A549 (cell line): ENCODE measurements around the gene ITGB3.

Source experiments
- CTCF ChIP-seq: fragments of >200 bp; sonication (Bioruptor Twin); formaldehyde crosslinking; IDR thresholded peaks from 3 replicates; pipeline ENCODE4 v1.5.1; 2016
- HMGXB4 ChIP-seq: fragments of 250-450 bp; sonication (Bioruptor Pico); IDR thresholded peaks from 2 replicates; pipeline ENCODE4 v1.5.0; 2021; ENCODE audit warnings: mild to moderate bottlenecking, moderate library complexity, borderline replicate concordance
- JUNB ChIP-seq: fragments of >200 bp; sonication (Bioruptor Twin); formaldehyde crosslinking; IDR thresholded peaks from 2 replicates; pipeline ENCODE4 v1.6.1; 2016
- POLR2A ChIP-seq: IDR thresholded peaks from 2 replicates; pipeline ENCODE4 v1.6.1; 2012; ENCODE audit warnings: mild to moderate bottlenecking, low read length

- TF ChIP-seq JUNB (no peak), HMGXB4 (CRISPR knock-in tag) (no peak), POLR2A (no peak), CTCF (no peak)
Observed at GRCh38 chr17:47287068-47287467, 33.4 kb downstream of the ITGB3 start.
